ENCODE measurements around the gene KCNF1. TPM values are rescaled to one million over a fixed set of nuclear protein-coding genes. Genes with fewer than 3 reads are reported as not detected.

Gene KCNF1
- total RNA-seq, 1 donor from 2014 or later = 3.1 TPM

- no peak for TF ChIP-seq CTCF (IDR thresholded peaks at IDR 0.05; ENCODE audit: insufficient read depth, low read length, poor library complexity, severe bottlenecking)
Observed at GRCh38 chr2:10892796-10893350, 18.9 kb upstream of the KCNF1 start.

GRCh38 chr2:10894264-10894935 is 17.3 kb upstream of the KCNF1 start:
- DNase-seq (ENCODE audit: low read depth) = no peak
- Histone ChIP-seq H3K4me3 (ENCODE audit: low read depth, low read length) (no peak overlapping the region), H3K36me3 (ENCODE audit: control insufficient read depth, insufficient read depth, low read length) (no peaks in the 10 kb centered on the region), H3K27me3 (ENCODE audit: control insufficient read depth, insufficient read depth, low read length) (peaks cover 15% of the 10 kb centered on the region)
- no peak for TF ChIP-seq CTCF (IDR thresholded peaks at IDR 0.05; ENCODE audit: insufficient read depth, low read length, poor library complexity, severe bottlenecking)

More at GRCh38 chr2:10892796-10893350, 18.9 kb upstream of the KCNF1 start:
- peaks cover 17% of the 10 kb centered on the region for H3K27me3 ChIP-seq (ENCODE audit: control insufficient read depth, insufficient read depth, low read length)
- DNase-seq (ENCODE audit: low read depth) = no peak
- H3K4me3 ChIP-seq (ENCODE audit: low read depth, low read length) = no peak overlapping the region
- no peaks in the 10 kb centered on the region for H3K36me3 ChIP-seq (ENCODE audit: control insufficient read depth, insufficient read depth, low read length)

GRCh38 chr2:10895231-10895630 is 16.5 kb upstream of the KCNF1 start:
- Histone ChIP-seq H3K4me3 (ENCODE audit: low read depth, low read length) (no peak overlapping the region), H3K36me3 (ENCODE audit: control insufficient read depth, insufficient read depth, low read length) (no peaks in the 10 kb centered on the region), H3K27me3 (ENCODE audit: control insufficient read depth, insufficient read depth, low read length) (peaks cover 10% of the 10 kb centered on the region)
- no peak for TF ChIP-seq CTCF (IDR thresholded peaks at IDR 0.05; ENCODE audit: insufficient read depth, low read length, poor library complexity, severe bottlenecking)
- DNase-seq (ENCODE audit: low read depth) = no peak

- TF ChIP-seq CTCF (IDR thresholded peaks at IDR 0.05; ENCODE audit: insufficient read depth, low read length, poor library complexity, severe bottlenecking) = no peak
- Histone ChIP-seq H3K4me3 (ENCODE audit: low read depth, low read length) (no peak overlapping the region), H3K36me3 (ENCODE audit: control insufficient read depth, insufficient read depth, low read length) (no peaks in the 10 kb centered on the region), H3K27me3 (ENCODE audit: control insufficient read depth, insufficient read depth, low read length) (peaks cover under 1% of the 10 kb centered on the region)
- DNase-seq (ENCODE audit: low read depth) = no peak
Observed at GRCh38 chr2:10897956-10898355, 13.8 kb upstream of the KCNF1 start.

GRCh38 chr2:10900216-10901109 is 11.3 kb upstream of the KCNF1 start:
- no peak overlapping the region for H3K4me3 ChIP-seq (ENCODE audit: low read depth, low read length)
- no peaks in the 10 kb centered on the region for H3K27me3 ChIP-seq (ENCODE audit: control insufficient read depth, insufficient read depth, low read length)
- H3K36me3 ChIP-seq (ENCODE audit: control insufficient read depth, insufficient read depth, low read length) = no peaks in the 10 kb centered on the region
- peak; percentile 29 for TF ChIP-seq CTCF (IDR thresholded peaks at IDR 0.05; ENCODE audit: insufficient read depth, low read length, poor library complexity, severe bottlenecking)
- DNase-seq (ENCODE audit: low read depth) = no peak

Data from kidney epithelial cell (primary cell).